Cardiac muscle cell (in vitro differentiated cells and primary cell): Measurements from ENCODE around the gene FAM111A. TPM values are rescaled to one million over a fixed set of nuclear protein-coding genes. Genes with fewer than 3 reads are reported as not detected.

Source experiments
- DNase-seq, 2 donors: peaks; one replicate each; pipeline versions ENCODE4 v3.0.0 to v3.0.0-alpha.2; 2010 to 2017; ENCODE audit warnings: low read depth in 1 of 2, low spot score in 1 of 2
- H3K27ac ChIP-seq: fragments of 200-600 bp; sonication (generic); 2 replicates; pipeline ENCODE4 v1.5.1; 2016
- H3K27me3 ChIP-seq: fragments of 200-600 bp; sonication (generic); 2 replicates; pipeline ENCODE4 v1.6.0; 2016; ENCODE audit warnings: control low read depth
- H3K36me3 ChIP-seq: fragments of 200-600 bp; sonication (generic); 2 replicates; pipeline ENCODE4 v1.5.1; 2016; ENCODE audit warnings: control low read depth
- H3K4me1 ChIP-seq: fragments of 200-600 bp; sonication (generic); 2 replicates; pipeline ENCODE4 v1.8.1; 2017; ENCODE audit warnings: low read depth, mild to moderate bottlenecking, mixed run types
- H3K4me3 ChIP-seq: fragments of 200-600 bp; sonication (generic); 2 replicates; pipeline ENCODE4 v1.5.1; 2016; ENCODE audit warnings: mild to moderate bottlenecking
- H3K9me3 ChIP-seq: fragments of 200-600 bp; sonication (generic); 2 replicates; pipeline ENCODE4 v1.5.1; 2017; ENCODE audit warnings: low read depth, mild to moderate bottlenecking, control low read depth
- polyA plus RNA-seq: library from polyadenylated mRNA; unstranded; fragments of >200 nt; fragmentation: Nextera tagmentation; extraction: Ambion mirVana; gene quantifications from 2 replicates; pipeline ENCODE4 v1.2.1, GENCODE V29; 2016
- total RNA-seq: library from RNA; depleted of rRNA; stranded (reverse); fragments of >200 nt; gene quantifications from 2 replicates; pipeline ENCODE4 v1.2.3, GENCODE V29; 2016
- TF ChIP-seq, protein P1 (sequence below): IDR thresholded peaks from 2 replicates; pipeline ENCODE4 v1.5.1; 2012; ENCODE audit warnings: low read depth, mild to moderate bottlenecking, low read length

FAM111A gene
- total and polyA plus RNA-seq, 2 experiments from 2014 or later: 1.5 to 6.5 TPM

- DNase-seq: peak in 1 of 2 donors; percentile 33
- H3K36me3 ChIP-seq: no peaks in the 10 kb centered on the region
Observed at GRCh38 chr11:59189986-59190385, 47.3 kb downstream of the FAM111A start.

GRCh38 chr11:59191095-59191494 is 48.4 kb downstream of the FAM111A start:
- no peaks in the 10 kb centered on the region for H3K36me3 ChIP-seq
- H3K4me1 ChIP-seq: no peaks in the 10 kb centered on the region
- H3K9me3 ChIP-seq: no peaks in the 10 kb centered on the region
- H3K4me3 ChIP-seq: no peak overlapping the region
- TF ChIP-seq, protein P1, sequence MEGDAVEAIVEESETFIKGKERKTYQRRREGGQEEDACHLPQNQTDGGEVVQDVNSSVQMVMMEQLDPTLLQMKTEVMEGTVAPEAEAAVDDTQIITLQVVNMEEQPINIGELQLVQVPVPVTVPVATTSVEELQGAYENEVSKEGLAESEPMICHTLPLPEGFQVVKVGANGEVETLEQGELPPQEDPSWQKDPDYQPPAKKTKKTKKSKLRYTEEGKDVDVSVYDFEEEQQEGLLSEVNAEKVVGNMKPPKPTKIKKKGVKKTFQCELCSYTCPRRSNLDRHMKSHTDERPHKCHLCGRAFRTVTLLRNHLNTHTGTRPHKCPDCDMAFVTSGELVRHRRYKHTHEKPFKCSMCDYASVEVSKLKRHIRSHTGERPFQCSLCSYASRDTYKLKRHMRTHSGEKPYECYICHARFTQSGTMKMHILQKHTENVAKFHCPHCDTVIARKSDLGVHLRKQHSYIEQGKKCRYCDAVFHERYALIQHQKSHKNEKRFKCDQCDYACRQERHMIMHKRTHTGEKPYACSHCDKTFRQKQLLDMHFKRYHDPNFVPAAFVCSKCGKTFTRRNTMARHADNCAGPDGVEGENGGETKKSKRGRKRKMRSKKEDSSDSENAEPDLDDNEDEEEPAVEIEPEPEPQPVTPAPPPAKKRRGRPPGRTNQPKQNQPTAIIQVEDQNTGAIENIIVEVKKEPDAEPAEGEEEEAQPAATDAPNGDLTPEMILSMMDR: no peak
- DNase-seq: no peak
- no peaks in the 10 kb centered on the region for H3K27me3 ChIP-seq
- H3K27ac ChIP-seq: no peak overlapping the region

More at GRCh38 chr11:59189986-59190385, 47.3 kb downstream of the FAM111A start:
- H3K4me3 ChIP-seq: no peak overlapping the region
- H3K9me3 ChIP-seq: no peaks in the 10 kb centered on the region
- TF ChIP-seq, protein P1: no peak
- no peaks in the 10 kb centered on the region for H3K4me1 ChIP-seq
- H3K27me3 ChIP-seq: no peaks in the 10 kb centered on the region
- H3K27ac ChIP-seq: no peak overlapping the region

DNA sequence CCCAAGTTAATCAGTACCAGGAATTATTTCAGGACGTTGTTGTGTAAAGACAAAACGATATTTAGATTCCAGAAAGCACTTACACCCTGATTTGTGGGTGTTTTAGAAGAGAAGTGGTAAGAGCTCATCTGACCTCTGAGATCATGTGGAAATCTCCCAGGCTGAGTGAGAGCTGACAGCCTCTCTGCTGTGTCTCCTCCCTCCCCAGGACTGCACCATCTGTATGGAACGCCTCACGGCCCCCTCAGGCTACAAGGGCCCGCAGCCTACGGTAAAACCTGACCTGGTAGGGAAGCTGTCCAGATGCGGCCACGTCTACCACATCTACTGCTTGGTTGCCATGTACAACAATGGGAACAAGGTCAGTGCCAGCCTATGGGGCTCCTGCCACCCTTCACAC is 49.2 kb downstream of the FAM111A start:
- H3K9me3 ChIP-seq: no peaks in the 10 kb centered on the region
- H3K27me3 ChIP-seq: no peaks in the 10 kb centered on the region
- TF ChIP-seq, protein P1: no peak
- no peak overlapping the region for H3K27ac ChIP-seq
- H3K4me1 ChIP-seq: no peaks in the 10 kb centered on the region
- H3K4me3 ChIP-seq: no peak overlapping the region
- no peaks in the 10 kb centered on the region for H3K36me3 ChIP-seq
- DNase-seq: no peak

- Histone ChIP-seq H3K9me3 (no peaks in the 10 kb centered on the region), H3K36me3 (no peaks in the 10 kb centered on the region), H3K27ac (no peak overlapping the region), H3K4me1 (no peaks in the 10 kb centered on the region), H3K27me3 (no peaks in the 10 kb centered on the region), H3K4me3 (no peak overlapping the region)
- TF ChIP-seq, protein P1: no peak
- no peak for DNase-seq
Observed at GRCh38 chr11:59192446-59193020, 49.9 kb downstream of the FAM111A start.

- no peaks in the 10 kb centered on the region for H3K4me1 ChIP-seq
- no peaks in the 10 kb centered on the region for H3K27me3 ChIP-seq
- no peaks in the 10 kb centered on the region for H3K36me3 ChIP-seq
- no peak for DNase-seq
- H3K27ac ChIP-seq: no peak overlapping the region
- H3K4me3 ChIP-seq: no peak overlapping the region
- TF ChIP-seq, protein P1: no peak
- no peaks in the 10 kb centered on the region for H3K9me3 ChIP-seq
Observed at GRCh38 chr11:59193587-59194130, 51.0 kb downstream of the FAM111A start.
